Sciatic nerve (tissue), 2 donors: ENCODE data around the gene DDB1. TPM values are rescaled to one million over a fixed set of nuclear protein-coding genes. Genes with fewer than 3 reads are reported as not detected.

Experiments used
- ATAC-seq: fragments of 200-7000 bp; cut with Tn5 transposase; one replicate; pipeline ENCODE4 v1.9.1; 2020; ENCODE audit warnings: mild to moderate bottlenecking, moderate library complexity
- DNase-seq: peaks from one replicate; pipeline ENCODE4 v3.0.0-alpha.2; 2020; ENCODE audit warnings: low spot score
- intact Hi-C: fragments of 100-400 bp; cut with DNase I; formaldehyde crosslinking; loops from one replicate; pipeline ENCODE4 v1.14.2; 2022
- total RNA-seq: library from RNA; stranded (reverse); fragmentation: NEBNext Ultra II Directional; extraction: Animal tissue kit (Norgen Biotek cat#: 25700); gene quantifications from one replicate; pipeline ENCODE4 v1.2.1, GENCODE V29; 2021
- donor health status: DM: no; HTN: no; CAD: no.
- donor health status: DM: no; HTN: no; CAD: no.

The DDB1 gene
- total RNA-seq, result 161 TPM

GRCh38 chr11:61332797-61333549 is at the start of gene DDB1, which contains the start of gene TKFC:
Gene DDB1, minus strand, starts transcription at chr11:61333105. Its CDS starts 137 bp downstream, at chr11:61332968.
Gene TKFC, plus strand, starts transcription at chr11:61333228. Its CDS starts 1,501 bp downstream, at chr11:61334729.
- DNase-seq, result peak; percentile 97
- peak; percentile 98 for ATAC-seq
- intact Hi-C loops, result no loop called here

- intact Hi-C loops, result no loop called here
- ATAC-seq (no peak), DNase-seq (no peak)
Observed at GRCh38 chr11:61380884-61381283, 48.0 kb upstream of the DDB1 start.

DNA sequence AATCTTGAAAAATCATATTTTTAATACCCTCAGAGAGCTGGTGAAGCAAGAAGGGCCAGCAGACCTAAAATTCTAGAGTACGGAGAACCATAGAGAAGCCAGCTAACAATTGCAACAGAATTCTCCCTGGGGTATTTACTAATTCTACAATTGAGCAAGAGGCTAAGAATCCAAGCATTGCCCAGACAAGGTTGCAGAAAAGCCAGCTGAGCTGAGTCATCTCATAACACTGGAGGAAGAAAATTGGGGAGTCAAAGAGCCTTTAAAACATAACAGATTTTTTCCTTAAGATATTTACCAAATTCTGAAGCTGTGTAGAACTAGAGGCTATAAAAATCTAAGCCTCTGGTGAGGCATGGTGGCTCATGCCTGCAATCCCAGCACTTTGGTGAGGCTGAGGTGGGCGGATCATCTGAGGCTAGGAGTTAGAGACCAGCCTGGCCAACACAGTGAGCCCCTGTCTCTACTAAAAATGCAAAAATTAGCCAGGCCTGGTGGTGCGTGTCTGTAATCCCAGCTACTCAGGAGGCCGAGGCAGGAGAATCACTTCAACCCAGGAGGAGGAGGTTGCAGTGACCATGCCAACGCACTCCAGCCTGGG is 45.9 kb upstream of the DDB1 start:
- peak; percentile 98 for ATAC-seq
- no peak for DNase-seq
- intact Hi-C loops, result no loop called here

DNA sequence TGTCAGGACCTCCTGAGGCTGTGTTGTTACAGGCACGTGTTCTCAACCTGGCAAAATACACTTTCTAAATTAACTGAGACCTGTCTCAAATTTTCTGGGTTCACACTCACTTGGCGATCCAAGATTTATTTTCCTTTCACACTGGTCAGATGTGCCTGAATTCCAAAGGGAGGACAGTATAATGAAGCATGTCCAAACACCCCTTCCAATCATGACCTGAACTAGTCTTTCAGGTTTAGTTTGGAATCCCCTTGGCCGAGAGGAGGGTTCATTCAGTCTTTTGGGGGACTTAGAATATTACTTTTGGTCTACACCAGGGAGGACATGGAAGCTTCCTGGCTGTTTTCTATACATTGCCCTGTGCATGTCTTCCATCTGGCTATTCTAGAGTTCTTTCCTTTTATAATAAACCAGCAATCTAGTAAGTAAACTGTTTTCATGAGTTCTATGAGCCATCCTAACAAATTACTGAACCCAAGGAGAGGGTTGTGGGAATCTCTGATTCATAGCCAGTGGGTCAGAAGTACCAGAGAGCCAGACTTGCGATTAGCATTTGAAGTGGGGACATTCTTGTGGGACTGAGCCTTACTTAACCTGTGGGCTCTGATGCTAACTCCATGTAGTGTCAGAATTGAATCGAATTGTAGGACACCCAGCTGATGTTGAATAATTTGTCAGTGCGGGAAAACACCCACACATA is 44.7 kb upstream of the DDB1 start:
- ATAC-seq, result no peak

GRCh38 chr11:61375761-61376108 is 42.8 kb upstream of the DDB1 start:
- intact Hi-C loops, result no loop called here
- DNase-seq, result peak; percentile 67
- ATAC-seq, result no peak

More for the DNA sequence above, 44.7 kb upstream of the DDB1 start:
- intact Hi-C loops, result no loop called here
- DNase-seq, result no peak

DNA sequence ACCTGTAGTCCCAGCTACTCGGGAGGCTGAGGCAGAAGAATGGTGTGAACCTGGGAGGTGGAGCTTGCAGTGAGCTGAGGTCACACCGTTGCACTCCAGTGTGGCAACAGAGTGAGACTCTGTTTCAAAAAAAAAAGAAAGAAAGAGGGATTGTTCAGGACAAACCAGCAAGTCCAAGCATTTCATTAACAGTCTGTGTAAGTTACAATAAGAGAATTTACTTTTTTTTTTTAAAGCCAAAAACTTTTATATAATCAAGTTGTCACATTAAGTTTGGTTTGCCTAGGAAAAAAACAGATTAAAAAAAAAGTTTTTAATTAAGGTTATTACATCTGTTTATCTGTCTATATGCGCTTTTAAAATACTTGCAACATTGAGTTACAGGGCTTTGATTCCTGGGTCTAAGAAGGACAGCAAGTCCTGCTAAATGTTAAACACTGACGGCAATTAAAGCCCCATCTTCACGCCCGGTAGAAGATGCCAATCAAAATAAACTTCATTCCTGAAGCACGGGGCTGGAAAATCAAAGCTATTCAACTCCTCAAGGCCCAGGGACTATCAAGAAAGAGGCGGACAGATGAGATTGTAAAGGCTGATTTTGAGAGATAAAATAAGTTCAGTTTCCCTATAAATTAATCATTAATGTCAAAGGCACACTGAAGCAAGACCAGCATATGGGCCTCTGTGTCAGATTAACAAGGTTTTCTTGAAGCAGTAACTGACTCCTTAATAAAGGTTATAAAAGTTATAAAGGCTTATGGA is 39.9 kb upstream of the DDB1 start:
- ATAC-seq (no peak), DNase-seq (no peak)
- intact Hi-C loops, result no loop called here

- intact Hi-C loops, result no loop called here
- no peak for DNase-seq
- no peak for ATAC-seq
Observed at GRCh38 chr11:61370349-61371005, 37.6 kb upstream of the DDB1 start.

GRCh38 chr11:61369372-61370348 is 36.8 kb upstream of the DDB1 start:
- intact Hi-C loops, result no loop called here
- ATAC-seq (peak; percentile 96), DNase-seq (no peak)

- ATAC-seq (no peak), DNase-seq (no peak)
- intact Hi-C loops, result no loop called here
Observed at GRCh38 chr11:61368646-61369045, 35.7 kb upstream of the DDB1 start.

DNA sequence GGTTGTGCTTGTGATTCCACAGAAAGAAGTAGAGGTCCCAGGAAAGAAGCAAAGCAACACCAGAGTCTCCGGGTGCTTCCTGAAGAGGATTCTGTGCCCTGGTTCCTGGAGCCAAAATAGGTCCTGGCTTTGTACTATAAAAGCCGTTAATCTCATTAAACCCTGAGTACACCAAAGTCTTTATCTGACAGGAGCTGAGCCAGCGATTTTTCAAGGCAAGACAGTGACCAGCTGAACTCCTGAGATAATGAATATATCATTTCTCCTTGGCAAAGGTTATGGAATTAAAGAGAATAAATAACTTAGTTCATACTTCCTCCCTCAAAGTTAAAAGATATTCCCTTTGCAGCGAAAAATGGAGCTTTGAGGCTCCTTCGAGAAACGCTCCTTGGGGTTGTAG is 34.5 kb upstream of the DDB1 start:
- intact Hi-C loops, result no loop called here
- ATAC-seq, result no peak
- no peak for DNase-seq

GRCh38 chr11:61364012-61364675 is 31.2 kb upstream of the DDB1 start:
- intact Hi-C loops, result no loop called here
- ATAC-seq, result no peak

GRCh38 chr11:61362542-61362875 is 29.6 kb upstream of the DDB1 start:
- intact Hi-C loops, result no loop called here
- DNase-seq, result no peak
- ATAC-seq, result peak; percentile 14

More at GRCh38 chr11:61364012-61364675, 31.2 kb upstream of the DDB1 start:
- DNase-seq, result no peak

- ATAC-seq, result peak; percentile 98
- intact Hi-C loops, result no loop called here
- peak; percentile 93 for DNase-seq
Observed at GRCh38 chr11:61361741-61362541, 29.0 kb upstream of the DDB1 start, which contains the start of the genes CYB561A3 and TMEM138. Gene CYB561A3, minus strand, starts transcription at chr11:61361882. Its CDS starts 5,169 bp downstream, at chr11:61356713. Gene TMEM138, plus strand, starts transcription at chr11:61362374. Its CDS starts 2,017 bp downstream, at chr11:61364391.

DNA sequence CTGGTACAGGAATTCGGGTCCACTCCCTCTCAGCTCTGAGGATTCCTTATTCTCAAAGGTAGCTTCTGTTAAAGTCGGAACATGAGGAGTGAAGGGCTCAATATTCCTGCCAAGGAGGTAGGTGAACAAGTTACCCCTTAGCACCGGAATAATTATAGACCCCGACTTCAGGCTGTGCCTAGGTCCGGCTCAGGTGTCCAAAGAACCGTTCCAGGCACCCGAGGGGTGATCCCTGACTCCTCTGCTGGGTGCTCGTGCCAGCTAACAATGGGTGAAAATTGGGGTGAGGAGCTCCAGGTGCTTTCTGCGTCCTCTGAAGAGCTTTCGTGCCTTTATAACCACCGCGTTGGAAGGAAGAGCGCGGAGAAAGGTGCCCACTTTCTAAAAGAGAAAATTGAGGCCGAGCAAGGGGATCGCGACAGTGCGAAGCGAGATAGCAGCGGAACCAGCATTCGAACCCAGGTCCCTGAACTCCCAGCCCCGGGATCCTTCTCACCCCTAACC is 28.4 kb upstream of the DDB1 start:
- intact Hi-C loops, result no loop called here
- ATAC-seq, result no peak
- DNase-seq, result no peak

- intact Hi-C loops, result no loop called here
- ATAC-seq, result no peak
Observed at GRCh38 chr11:61359516-61359915, 26.6 kb upstream of the DDB1 start.

DNA sequence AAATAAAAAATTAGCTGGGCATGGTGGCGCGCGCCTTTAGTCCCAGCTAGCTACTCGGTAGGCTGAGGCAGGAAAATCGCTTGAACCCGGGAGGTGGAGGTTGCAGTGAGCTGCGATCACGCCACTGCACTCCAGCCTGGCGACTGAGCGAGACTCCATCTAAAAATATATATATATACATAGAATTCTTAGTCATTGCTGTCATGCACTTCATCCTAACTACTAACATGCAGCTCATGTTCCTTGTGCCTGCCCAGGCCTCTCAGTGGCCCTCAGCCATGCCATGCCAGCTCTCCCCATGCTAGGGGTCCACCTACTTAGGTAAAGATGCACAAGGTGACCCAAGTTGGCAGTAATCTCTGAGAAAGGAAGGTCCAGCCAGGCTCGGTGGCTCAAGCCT is 25.7 kb upstream of the DDB1 start:
- intact Hi-C loops, result no loop called here
- ATAC-seq (no peak), DNase-seq (no peak)

More at GRCh38 chr11:61359516-61359915, 26.6 kb upstream of the DDB1 start:
- no peak for DNase-seq
